Kidney (tissue), 14 donors: Measurements from ENCODE around the gene TSNAXIP1. TPM values are rescaled to one million over a fixed set of nuclear protein-coding genes. Genes with fewer than 3 reads are reported as not detected.
A peak's percentile ranks its signal among the peaks of the same experiment; 100 is the strongest.

Experiments
- DNase-seq, 5 donors: peaks; one replicate each; pipeline ENCODE4 v3.0.0-alpha.2; 2013 to 2020
- FAIRE-seq: peaks from 2 replicates; lab custom pipeline; 2012; peaks lifted over from hg19 to GRCh38; lab: Jason Lieb, UNC
- H3K27ac ChIP-seq, 2 donors: one replicate each; pipeline ENCODE4 v1.7.0; 2013; ENCODE audit warnings: low read depth in 2 of 2, low read length in 2 of 2, inconsistent platforms in 1 of 2
- H3K27me3 ChIP-seq: one replicate; pipeline ENCODE4 v1.7.1; 2013; ENCODE audit warnings: low read length, inconsistent platforms; ENCODE audit not compliant: control insufficient read depth, insufficient read depth
- H3K36me3 ChIP-seq, 3 donors: one replicate each; pipeline versions ENCODE4 v1.7.0 to v1.7.1; 2013; ENCODE audit warnings: low read length in 3 of 3, control low read depth in 1 of 3, inconsistent platforms in 1 of 3; ENCODE audit not compliant: insufficient read depth in 3 of 3, control insufficient read depth in 2 of 3
- H3K4me1 ChIP-seq, 3 donors: one replicate each; pipeline versions ENCODE4 v1.7.0 to v1.7.1; 2013; ENCODE audit warnings: low read length in 3 of 3, inconsistent platforms in 1 of 3, low read depth in 1 of 3; ENCODE audit not compliant: control insufficient read depth in 2 of 3, insufficient read depth in 2 of 3
- H3K4me3 ChIP-seq, 3 donors: one replicate each; pipeline versions ENCODE4 v1.7.0 to v1.8.1; 2013; ENCODE audit warnings: low read length in 3 of 3, control low read depth in 1 of 3, inconsistent platforms in 1 of 3
- H3K9ac ChIP-seq, 3 donors: one replicate each; pipeline versions ENCODE4 v1.7.0 to v1.7.1; 2013; ENCODE audit warnings: low read length in 3 of 3, control low read depth in 1 of 3, inconsistent platforms in 1 of 3
- H3K9me3 ChIP-seq, 3 donors: one replicate each; pipeline versions ENCODE4 v1.7.0 to v1.7.1; 2013; ENCODE audit warnings: low read length in 3 of 3, control low read depth in 1 of 3, inconsistent platforms in 1 of 3; ENCODE audit not compliant: control insufficient read depth in 2 of 3, insufficient read depth in 1 of 3
- intact Hi-C: fragments of 100-400 bp; cut with DNase I; formaldehyde crosslinking; loops from one replicate; pipeline ENCODE4 v1.11.1; 2022
- polyA plus RNA-seq: library from polyadenylated mRNA; stranded (reverse); fragments of 350-450 nt; fragmentation: Illumina TruSeq; extraction: RNeasy Lipid Tissue Mini Kit (QIAGEN cat#74804); gene quantifications from one replicate; pipeline ENCODE4 v1.2.3, GENCODE V29; 2014; ENCODE audit warnings: low read depth, low replicate concordance; ENCODE audit not compliant: insufficient read depth
- total RNA-seq: library from RNA; stranded (reverse); fragmentation: NEBNext Ultra II Directional; extraction: Animal tissue kit (Norgen Biotek cat#: 25700); gene quantifications from one replicate; pipeline ENCODE4 v1.2.1, GENCODE V29; 2021
- TF ChIP-seq, protein P1 (sequence below): IDR thresholded peaks from 3 replicates; pipeline ENCODE4 v1.5.1; 2012; ENCODE audit warnings: mild to moderate bottlenecking, moderate library complexity, borderline replicate concordance; ENCODE audit not compliant: insufficient read depth; ENCODE audit errors: extremely low read depth
- donor health status: control.
- donor health status: control.
- donor health status: control.
- donor health status: control.
- donor health status: control.
- donor health status: DM: yes; HTN: yes; CAD: no.
- donor health status: Normal renal cell carcinoma (clear cell type).

TSNAXIP1 gene
- total and polyA plus RNA-seq, 2 donors from 2014 or later, result 2.8 to 3.9 TPM

DNA sequence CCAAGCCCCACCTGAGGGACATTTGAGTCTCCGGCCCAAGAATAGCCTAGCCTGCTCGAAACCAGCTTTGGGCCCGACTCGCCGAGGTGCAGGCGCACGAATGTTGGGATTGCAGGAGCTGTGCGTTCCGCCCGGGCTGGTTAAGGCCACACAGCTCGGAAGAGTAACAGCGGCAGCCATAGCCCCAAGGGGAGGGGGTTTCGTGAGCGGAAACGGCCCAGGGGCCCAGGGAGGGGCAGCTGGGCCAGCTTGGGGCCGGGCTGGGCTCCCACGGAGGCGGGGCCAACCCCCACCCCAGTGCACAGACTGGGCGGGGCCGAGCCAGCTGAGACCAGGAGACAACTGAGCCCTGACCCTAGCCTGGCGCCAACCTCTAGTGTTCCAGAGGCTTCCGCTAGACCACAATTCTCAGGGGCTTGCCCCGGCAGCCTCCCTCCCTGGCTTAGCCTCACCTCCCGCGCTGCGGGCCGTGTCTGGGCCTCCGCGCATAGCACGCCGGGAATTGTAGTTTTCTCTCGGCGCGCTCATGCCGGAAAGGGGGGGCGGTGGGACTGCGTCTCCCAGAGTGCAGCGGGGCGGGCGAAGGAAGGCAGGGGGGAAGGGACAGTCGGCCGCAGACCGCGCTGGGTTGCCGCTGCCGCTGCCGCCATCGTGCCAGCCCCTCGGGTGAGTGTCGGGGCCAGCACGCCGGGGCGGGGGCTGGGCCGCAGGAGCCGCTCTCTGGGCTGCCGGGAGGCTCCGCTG lies 39.8 kb downstream of the TSNAXIP1 start, which contains the start of gene NUTF2:
Gene NUTF2 (plus strand): TSS at position 614 of the 744 bp plus-strand sequence. CDS start 18,198 bp downstream, outside the sequence.
- DNase-seq, result peak; percentile 98 to 99 (median 98)
- TF ChIP-seq, protein P1, sequence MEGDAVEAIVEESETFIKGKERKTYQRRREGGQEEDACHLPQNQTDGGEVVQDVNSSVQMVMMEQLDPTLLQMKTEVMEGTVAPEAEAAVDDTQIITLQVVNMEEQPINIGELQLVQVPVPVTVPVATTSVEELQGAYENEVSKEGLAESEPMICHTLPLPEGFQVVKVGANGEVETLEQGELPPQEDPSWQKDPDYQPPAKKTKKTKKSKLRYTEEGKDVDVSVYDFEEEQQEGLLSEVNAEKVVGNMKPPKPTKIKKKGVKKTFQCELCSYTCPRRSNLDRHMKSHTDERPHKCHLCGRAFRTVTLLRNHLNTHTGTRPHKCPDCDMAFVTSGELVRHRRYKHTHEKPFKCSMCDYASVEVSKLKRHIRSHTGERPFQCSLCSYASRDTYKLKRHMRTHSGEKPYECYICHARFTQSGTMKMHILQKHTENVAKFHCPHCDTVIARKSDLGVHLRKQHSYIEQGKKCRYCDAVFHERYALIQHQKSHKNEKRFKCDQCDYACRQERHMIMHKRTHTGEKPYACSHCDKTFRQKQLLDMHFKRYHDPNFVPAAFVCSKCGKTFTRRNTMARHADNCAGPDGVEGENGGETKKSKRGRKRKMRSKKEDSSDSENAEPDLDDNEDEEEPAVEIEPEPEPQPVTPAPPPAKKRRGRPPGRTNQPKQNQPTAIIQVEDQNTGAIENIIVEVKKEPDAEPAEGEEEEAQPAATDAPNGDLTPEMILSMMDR, result peak; percentile 10
- no peak for FAIRE-seq
- Histone ChIP-seq H3K4me1 (peaks cover 14 to 40% (median 34%) of the 10 kb centered on the region in 3 donors), H3K4me3 (peak within 1 kb of the TSS; percentile 71 to 83 (median 79)), H3K9ac (peak within 1 kb of the TSS; percentile 59 to 88 (median 88)), H3K27me3 (no peaks in the 10 kb centered on the region), H3K36me3 (no peaks in the 10 kb centered on the region), H3K27ac (peak within 1 kb of the TSS; percentile 91 to 98), H3K9me3 (no peaks in the 10 kb centered on the region)
- intact Hi-C loops, result no loop called here

DNA sequence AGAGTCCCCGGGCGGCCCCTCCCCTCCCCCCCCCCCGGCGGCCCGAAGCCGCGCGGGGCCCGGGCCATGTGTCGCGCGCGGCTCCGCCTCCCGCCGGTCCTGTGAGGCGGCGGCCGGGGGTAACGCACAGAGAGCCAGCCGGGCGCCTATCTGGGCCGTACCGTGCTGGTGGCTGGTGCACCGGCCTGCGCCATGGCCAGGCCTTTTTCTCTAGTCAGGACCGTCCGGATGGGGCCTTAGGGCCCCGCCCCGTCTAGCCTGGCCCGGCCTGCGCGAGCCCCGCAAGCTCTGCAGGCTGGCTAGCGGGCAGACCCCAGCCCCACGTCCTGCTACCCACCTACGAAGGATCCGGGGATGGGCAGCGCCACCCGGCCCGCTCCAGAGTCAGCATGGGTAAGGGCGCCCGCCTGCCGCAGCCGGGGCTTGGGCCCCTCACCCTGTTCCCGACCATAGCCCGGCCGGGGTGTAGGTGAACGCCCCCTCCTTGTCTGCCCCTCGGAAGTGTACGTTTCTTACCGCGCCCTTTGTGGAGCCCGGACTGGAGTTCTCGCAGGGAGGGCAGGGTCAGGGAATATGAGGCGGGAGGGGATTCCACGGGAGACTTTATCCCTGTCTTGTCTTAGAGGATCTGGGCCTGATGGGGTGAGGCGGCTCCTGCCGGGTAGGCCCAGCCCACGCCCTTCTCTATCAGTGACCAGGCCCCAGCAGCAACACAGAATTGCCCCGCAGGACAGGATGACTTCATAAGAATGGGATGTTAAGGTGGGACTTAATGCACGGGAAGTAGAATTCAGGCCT lies 40.6 kb downstream of the TSNAXIP1 start, which contains the start of gene CENPT:
Gene CENPT (minus strand): TSS at position 630 of the 798 bp plus-strand sequence. CDS start 13,834 bp downstream, outside the sequence.
- TF ChIP-seq, protein P1, result no peak
- Histone ChIP-seq H3K27ac (peak within 1 kb of the TSS; percentile 91 to 98), H3K9me3 (no peaks in the 10 kb centered on the region), H3K27me3 (no peaks in the 10 kb centered on the region), H3K36me3 (no peaks in the 10 kb centered on the region), H3K4me3 (peak within 1 kb of the TSS; percentile 71 to 83 (median 79)), H3K9ac (peak within 1 kb of the TSS; percentile 43 to 88 (median 88)), H3K4me1 (peaks cover 14 to 40% (median 32%) of the 10 kb centered on the region in 3 donors)
- FAIRE-seq (no peak), DNase-seq (peak in 4 of 5 donors; percentile 30 to 89 (median 66))
- intact Hi-C loops, result no loop called here

DNA sequence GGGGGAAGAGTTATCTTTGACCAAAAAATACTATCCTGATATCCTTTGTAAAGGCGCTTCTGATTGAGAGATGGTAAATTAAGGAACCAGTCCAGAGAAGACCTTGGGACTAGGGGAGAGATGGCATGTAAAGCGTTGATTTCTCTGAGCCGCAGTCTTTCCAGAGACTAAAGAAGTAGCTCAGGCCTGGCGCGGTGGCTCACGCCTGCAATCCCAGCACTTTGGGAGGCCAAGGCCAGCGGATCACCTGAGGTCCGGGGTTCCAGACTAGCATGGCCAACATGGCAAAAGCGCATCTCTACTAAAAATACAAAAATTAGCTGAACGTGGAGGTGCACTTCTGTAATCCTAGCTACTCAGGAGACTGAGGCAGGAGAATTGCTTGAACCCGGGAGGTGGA lies 41.4 kb downstream of the TSNAXIP1 start:
- Histone ChIP-seq H3K4me1 (peaks cover 14 to 35% (median 32%) of the 10 kb centered on the region in 3 donors), H3K27me3 (no peaks in the 10 kb centered on the region), H3K9me3 (no peaks in the 10 kb centered on the region), H3K27ac (no peak overlapping the region), H3K36me3 (no peaks in the 10 kb centered on the region), H3K4me3 (peak overlapping the region in 2 of 3 donors; percentile 65 to 83), H3K9ac (peak overlapping the region in 2 of 3 donors; percentile 7 to 88)
- FAIRE-seq (no peak), DNase-seq (no peak)
- TF ChIP-seq, protein P1, result no peak
- intact Hi-C loops, result no loop called here
